DMS153 treated with DMSO at 0.1 percent for 48 hours (cell line): Measurements from ENCODE around the gene CEP95.
"Not testable (repeated sequence)": the region's sequence is repeated elsewhere in the genome, so short reads cannot be mapped to it uniquely, and the experiment has no call there.

Experiments used
- DNase-seq: peaks from one replicate; lab custom pipeline; 2025; ENCODE audit not compliant: unreplicated experiment; lab: John Stamatoyannopoulos, UW

CEP95 gene, protein sequence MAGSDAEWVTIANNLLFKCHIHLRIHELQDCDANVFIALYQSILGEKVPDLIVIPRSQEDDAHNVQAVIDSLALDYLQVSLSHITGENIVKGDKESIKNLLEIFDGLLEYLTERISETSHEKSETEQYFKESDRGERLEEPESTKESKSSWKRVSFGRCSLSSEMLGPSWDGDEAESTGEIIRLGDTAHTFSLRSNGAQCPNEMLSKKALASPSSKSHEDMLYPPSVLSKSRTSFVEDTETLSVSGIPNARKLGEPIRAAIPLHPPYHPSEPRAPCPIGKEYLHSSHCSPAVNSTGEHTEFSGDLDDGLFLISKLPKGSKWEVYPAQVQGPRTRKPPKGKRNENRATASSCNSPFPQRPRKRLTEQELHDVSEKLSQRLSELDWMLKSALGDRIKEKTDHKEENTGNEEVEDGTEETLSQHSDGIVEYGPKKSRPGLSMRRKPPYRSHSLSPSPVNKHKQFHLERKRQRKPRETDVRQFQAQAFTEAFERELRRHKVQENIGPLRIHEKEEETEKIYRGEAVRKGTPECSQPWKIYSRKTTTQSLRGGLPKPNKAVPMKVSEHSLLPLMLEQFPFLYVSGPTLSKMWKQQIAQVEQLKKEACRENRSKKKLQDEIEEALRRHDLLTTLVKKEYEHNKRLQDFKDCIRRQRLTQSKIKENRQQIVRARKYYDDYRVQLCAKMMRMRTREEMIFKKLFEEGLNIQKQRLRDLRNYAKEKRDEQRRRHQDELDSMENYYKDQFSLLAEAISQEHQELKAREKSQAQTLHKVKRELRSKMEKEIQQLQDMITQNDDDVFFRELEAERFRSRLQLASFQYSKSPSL

DNA sequence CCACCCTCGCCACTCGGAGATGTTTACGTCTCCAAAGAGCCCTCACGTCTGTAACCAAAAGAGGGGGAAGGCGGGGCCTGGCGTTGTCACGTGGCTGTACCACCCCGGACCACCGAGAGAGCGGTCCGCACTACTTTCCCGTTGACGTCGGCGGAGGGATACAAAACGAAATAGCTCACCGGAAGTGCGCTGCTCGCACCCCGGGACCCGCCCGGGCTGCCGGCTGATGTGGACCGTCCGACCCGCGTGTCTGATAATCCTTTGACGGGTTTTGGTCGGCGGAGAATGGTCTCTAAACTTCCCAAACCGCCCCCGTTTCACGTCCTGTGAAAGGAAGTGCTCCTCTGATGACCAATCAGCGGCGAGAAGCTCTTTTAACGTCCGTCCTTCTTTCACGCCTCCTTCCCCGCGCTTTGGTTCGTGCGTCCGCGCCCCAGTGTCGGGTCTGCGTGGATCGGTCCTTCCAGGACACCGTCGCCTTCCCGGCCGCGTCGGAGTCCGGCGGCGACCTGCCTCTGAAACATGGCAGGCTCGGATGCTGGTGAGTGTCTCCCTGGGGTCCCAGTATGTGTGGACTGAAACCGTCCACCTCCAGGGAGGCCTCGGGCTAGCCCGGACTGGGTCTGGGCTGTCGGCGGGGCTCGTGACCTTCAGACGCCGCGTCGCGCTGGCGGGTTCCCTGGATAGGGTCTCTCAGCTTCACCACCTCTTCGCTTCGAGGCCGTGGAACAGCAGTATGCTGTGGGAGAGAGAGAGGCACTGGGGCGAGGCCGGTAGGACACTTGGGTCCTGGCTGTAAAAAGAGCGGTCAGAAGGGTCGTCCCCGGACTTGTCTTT lies at the start of gene CEP95:
Gene CEP95, plus strand, starts transcription at position 402 of the 837 bp plus-strand sequence. Its CDS starts 121 bp downstream, at position 523.
- DNase-seq, result peak; percentile 95

GRCh38 chr17:64457156-64457555 lies 49.6 kb upstream of the CEP95 start:
- no peak for DNase-seq

DNA sequence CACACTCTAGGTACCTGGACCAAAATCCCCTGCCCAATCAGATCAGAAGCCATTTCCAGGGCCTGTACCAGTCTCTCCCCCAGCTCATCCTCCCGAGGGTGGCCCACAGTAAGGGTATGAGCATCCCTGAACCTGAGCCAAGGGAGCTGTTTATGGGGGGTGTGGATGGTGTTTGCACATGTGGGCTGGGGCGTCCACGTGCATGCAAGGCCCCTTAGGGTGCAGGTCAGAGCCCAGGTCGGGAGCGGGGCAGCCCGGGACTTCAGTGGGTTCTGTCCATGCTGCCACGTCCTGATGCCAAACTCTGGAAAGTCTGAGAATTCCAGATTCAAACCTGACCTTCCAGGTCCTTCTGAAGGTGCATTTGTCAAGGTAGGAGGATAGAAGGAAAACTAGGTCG lies 48.0 kb upstream of the CEP95 start:
- no peak for DNase-seq

DNA sequence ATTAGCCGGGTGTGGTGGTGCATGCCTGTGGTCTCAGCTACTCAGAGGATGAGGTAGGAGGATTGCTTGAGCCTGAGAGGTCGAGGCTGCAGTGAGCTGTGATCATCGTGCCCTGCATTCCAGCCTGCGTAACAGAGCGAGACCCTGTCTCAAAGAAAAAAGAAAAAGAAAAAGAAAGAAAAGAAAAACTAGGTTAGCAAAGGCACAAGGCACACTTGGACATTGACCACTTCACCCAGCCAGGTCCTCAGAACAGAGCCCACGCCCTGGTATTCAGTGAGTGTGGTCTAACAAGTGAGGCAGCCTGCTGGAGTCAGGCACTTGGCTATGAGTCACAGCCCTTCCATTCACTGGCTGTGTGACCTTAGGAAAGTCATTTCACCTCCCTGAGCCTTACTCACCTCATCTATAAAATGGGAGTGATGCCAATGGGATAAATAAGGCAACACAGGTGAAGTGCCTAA lies 47.5 kb upstream of the CEP95 start:
- no peak for DNase-seq

DNA sequence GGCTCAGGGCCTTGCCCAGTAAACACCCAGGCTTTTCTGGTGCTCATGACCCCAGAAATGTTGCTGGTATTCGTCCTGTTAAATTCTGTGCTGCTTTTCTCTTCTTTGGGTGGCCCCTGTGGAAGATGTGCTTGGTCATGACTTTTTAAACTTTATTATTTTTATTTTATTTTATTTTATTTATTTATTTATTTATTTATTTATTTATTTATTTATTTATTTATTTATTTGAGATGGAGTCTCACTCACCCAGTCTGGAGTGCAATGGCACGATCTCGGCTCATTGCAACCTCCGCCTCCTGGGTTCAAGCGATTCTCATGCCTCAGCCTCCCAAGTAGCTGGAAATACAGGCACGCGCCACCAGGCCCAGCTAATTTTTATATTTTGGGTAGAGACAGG lies 47.0 kb upstream of the CEP95 start:
- DNase-seq, result not testable (repeated sequence)

DNA sequence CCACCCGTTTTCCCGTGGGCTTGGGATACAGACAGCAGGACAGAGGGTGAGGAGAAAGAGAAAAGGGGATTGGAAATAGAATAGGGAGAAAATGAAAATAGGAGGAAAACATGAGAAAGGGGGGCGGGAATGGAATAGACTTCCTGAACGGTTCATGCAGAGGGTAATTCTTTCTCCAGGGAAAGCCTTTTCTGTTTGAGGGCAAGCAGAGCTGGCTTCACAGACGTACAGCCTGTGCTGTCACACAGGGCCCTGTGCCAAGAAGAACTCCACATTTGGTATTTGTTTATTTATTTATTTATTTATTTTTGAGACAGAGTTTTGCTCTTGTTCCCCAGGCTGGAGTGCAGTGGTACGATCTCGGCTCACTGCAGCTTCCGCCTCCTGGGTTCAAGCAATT lies 45.8 kb upstream of the CEP95 start:
- DNase-seq, result no peak

DNA sequence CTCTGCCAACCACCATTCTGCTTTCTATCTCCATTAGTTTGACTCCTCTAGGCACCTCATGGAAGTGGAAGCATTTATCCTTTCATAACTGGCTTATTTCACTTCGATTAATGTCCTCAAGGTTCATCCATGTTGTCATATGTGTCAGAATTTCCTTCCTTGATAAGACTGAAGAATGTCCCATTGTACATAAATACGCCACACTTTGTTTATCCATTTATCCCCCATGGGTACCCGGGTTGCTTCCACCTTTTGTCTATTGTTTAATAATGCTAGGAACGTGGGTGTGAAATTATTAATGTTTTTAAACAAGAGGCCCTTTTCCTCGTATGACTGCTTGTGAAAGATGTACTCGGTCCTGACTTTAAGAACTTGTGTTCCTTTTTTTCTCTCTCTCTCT lies 45.0 kb upstream of the CEP95 start:
- no peak for DNase-seq

DNA sequence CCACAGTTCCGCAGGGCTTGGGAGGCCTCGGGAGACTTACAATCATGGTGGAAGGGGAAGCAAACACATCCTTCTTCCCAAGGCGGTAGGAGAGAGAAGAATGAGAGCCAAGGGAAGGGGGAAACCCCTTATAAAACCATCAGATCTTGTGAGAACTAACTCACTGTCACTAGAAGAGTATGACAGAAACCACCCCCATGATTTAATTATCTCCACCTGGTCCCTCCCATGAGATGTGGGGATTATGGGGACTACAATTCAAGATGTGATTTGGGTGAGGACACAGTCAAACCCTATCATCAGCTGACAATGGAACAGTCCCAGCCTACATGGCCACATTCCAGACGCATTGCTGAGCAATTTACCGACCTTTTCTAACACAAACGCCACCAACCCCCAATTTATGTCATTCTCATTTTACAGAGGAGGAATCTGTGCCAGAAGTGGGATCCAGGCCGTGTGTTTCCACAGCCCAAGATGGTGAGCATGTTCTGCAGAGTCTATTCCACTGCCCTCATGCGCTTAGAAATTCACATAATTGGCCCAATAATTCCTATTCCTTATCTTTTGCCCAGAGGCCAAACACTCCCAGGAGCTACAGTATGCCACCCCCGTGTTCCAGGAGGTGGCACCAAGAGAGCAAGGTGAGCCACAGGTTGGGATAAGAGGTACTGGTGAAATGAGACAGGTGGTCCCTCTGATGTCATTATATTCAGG lies 40.6 kb upstream of the CEP95 start:
- DNase-seq, result no peak

- not testable (repeated sequence) for DNase-seq
These were observed 39.9 kb upstream of the CEP95 start for GRCh38 chr17:64466834-64467233.

DNA sequence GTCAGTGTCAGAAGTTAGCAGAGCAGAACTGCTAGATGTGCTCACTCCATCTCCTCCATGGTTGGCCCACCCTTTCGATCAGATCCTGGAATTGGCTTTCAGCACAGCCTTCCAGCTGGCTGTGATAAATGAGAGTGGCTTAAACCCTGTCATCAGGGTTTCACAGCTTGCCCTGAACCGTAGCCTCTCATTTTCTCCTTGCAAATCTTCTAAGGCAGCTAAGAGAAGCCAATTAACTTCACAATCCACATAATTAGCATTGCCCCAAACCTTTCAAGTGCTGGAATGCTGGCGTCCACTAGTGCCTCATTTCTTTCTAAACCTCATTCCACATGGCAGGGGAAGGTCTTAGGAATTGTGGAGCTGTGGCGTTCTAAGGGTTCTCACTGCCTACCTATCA lies 36.2 kb upstream of the CEP95 start:
- no peak for DNase-seq

GRCh38 chr17:64471440-64471839 lies 35.3 kb upstream of the CEP95 start:
- no peak for DNase-seq

DNA sequence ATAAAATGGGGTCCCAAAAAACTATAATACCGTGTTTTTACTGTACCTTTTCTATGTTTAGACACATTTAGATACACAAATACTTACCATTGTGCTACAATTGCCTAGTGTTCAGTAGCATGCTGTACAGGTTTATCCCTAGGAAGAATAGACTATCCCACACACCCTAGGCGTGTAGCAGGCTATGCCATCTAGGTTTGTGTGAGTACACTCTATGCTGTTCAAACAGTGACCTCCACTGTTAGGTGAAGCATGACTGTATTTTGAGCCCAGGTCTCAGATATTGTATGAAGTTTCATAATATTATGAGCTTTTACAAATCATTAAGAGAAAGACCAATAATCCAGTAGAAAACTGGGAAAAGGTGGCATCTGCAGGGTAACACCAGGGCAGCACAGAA lies 34.2 kb upstream of the CEP95 start:
- DNase-seq, result no peak

- no peak for DNase-seq
These were observed 28.9 kb upstream of the CEP95 start for GRCh38 chr17:64477849-64478248.

DNA sequence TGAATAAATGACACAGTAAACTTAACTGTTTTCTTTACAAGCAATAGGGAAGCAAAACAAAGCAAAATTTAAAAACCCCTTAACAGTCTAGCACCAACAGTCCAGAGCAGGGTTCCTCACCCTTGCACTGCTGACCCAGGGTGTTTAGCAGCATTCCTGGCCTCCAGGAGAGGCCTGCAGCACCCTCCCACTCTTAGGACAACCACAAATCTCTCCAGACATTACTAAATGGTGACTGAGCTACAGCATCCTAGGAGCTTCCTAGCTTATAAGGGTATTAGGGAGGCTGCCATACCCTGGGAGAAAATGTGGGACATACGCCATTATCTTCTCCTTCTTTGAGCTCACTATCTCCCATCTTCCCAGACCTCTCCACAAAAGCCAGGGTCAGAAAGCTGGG lies 25.8 kb upstream of the CEP95 start:
- DNase-seq, result no peak

GRCh38 chr17:64484380-64484779 lies 22.4 kb upstream of the CEP95 start:
- no peak for DNase-seq

DNA sequence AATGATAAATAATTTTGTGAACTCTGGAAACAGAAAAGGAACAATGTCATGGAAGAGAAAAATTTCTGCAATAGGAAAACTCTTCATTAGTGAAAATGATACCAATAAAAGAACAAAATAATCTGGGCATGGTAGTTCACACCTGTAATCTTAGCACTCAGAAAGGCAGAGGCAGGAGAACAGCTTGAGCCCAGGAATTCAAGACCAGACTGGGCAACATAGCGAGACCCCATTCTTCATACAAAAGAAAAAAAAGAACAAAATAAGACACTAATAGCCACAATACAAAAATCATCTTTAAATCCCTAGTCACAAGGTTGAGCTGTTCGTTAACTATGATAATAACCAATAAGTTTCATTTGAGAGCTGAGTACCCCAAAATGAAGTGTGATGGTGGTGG lies 18.5 kb upstream of the CEP95 start:
- DNase-seq, result no peak

- no peak for DNase-seq
These were observed 15.5 kb upstream of the CEP95 start for GRCh38 chr17:64491034-64491860.

DNA sequence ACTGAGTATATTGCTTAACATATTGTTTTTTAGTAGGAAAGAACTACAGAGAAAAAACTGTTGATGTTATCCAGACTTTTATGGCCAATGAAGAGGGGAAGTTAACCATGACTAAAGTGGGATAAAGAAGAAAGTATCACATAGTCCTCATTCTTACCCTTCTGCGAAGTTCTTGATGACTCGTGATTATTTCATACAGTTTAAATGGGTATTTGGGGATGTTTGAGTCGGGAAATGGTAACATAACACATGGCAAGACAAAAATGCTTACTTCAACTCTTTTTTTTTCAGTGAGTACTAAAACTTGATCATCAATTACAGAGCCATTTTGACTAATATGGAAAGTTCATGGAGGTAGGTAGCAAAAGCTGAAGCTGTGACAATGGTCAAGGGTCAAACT lies 14.8 kb upstream of the CEP95 start:
- DNase-seq, result no peak

DNA sequence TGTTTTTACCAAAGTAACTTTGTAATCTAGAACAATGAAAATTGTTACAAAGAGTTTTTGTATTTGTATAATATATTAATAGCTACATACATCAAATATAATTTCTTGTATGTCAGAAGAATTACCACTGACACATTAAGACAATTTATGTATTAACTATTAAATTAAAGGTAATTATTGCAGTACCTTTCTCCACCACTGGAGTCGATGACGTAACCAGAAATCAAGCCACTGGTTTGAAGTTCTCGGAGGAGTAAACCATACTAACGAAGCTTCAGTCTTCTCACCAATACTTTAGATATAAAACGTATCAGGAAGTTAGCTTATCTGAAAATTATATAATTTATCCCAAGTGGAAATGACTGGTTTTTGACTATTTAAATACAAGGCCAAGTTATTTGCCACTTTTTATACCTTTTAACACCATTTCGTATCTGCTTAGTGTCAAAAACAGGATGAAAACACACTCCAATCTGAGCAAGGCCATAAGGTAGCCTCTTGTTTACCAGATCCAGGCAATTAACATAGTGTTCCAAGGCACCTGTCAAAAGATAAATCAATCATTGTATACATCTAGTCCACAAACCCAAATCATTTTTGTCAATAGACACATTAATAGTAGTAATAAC lies 14.2 kb upstream of the CEP95 start:
- DNase-seq, result no peak
